ENCODE results near the gene HIPK2.

DNA sequence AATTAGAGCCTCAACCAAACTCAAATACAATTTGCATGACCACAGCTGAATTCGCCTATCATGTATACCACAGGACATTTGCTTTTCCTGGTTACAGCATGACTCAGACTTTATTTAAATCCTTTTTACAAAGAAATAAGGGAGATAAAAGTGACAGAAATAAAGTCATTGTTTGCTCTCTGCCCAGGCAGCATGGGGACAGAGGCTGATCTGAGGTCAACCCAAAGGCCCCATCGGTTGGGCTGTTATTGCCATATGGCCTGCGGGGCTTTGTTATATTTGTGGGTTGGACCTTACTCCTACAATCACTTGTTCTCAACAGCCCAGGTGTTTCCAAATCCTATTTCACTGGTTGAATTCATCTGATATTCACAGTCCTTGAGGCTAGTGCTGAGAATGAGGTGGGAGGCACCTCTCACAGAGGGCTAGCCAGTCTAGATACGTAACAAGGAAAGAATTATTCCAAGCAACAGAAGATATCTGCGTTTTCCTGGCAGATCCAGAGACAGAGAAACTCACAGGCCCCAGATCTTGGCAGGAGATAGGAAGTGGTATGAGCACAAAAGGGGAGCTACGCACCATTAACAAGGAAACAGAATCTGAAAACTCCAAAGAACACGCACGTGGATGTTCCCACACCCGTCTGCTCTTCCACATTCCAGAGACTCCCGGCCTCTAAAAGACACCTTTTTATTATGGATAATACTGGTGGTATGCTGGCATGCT lies 117.3 kb downstream of the HIPK2 start:
- TF ChIP-seq EZH2 (IDR thresholded peaks at IDR 0.05; ENCODE audit: borderline replicate concordance, low read length): no peak
- TF ChIP-seq, protein P1, sequence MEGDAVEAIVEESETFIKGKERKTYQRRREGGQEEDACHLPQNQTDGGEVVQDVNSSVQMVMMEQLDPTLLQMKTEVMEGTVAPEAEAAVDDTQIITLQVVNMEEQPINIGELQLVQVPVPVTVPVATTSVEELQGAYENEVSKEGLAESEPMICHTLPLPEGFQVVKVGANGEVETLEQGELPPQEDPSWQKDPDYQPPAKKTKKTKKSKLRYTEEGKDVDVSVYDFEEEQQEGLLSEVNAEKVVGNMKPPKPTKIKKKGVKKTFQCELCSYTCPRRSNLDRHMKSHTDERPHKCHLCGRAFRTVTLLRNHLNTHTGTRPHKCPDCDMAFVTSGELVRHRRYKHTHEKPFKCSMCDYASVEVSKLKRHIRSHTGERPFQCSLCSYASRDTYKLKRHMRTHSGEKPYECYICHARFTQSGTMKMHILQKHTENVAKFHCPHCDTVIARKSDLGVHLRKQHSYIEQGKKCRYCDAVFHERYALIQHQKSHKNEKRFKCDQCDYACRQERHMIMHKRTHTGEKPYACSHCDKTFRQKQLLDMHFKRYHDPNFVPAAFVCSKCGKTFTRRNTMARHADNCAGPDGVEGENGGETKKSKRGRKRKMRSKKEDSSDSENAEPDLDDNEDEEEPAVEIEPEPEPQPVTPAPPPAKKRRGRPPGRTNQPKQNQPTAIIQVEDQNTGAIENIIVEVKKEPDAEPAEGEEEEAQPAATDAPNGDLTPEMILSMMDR (conservative IDR thresholded peaks at IDR 0.05 in 1 of 2, IDR thresholded peaks at IDR 0.05 in 1 of 2; ENCODE audit: extremely low read depth in 1 of 2, insufficient read depth in 1 of 2, low read depth in 1 of 2, low read length in 2 of 2): no peak
